Measurements from ENCODE around the gene ID1.
A peak's percentile ranks its signal among the peaks of the same experiment; 100 is the strongest.

Gene ID1, protein sequence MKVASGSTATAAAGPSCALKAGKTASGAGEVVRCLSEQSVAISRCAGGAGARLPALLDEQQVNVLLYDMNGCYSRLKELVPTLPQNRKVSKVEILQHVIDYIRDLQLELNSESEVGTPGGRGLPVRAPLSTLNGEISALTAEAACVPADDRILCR

GRCh38 chr20:31605031-31605901, at the start of gene ID1:
TSS of gene ID1 (plus strand) at chr20:31605289. CDS start at chr20:31605388, 99 bp downstream.
- peak; percentile 93 for DNase-seq (ENCODE audit: low read depth, low spot score)

DNA sequence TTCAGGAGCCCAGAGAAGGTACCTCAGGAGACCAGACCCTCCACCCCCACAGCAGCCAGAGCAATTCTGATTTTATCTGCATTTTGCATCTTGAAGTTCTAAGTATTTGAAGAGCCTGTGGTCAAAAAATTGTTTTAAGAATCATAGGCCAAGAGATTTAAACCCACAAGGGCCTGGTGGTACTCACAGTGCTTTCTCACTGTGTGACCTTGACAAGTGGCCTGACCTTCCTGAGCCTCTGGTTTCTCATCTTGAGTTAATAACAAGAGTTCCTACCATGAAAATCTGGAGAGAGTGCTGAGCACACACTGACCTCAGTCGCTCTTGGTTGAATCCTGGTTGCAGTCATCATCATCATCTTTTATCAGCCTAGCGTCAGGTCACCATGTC, 45.4 kb upstream of the ID1 start:
- no peak for DNase-seq (ENCODE audit: low read depth, low spot score)

- no peak for DNase-seq (ENCODE audit: low read depth, low spot score)
Measured at GRCh38 chr20:31560094-31560745, 44.9 kb upstream of the ID1 start.

DNA sequence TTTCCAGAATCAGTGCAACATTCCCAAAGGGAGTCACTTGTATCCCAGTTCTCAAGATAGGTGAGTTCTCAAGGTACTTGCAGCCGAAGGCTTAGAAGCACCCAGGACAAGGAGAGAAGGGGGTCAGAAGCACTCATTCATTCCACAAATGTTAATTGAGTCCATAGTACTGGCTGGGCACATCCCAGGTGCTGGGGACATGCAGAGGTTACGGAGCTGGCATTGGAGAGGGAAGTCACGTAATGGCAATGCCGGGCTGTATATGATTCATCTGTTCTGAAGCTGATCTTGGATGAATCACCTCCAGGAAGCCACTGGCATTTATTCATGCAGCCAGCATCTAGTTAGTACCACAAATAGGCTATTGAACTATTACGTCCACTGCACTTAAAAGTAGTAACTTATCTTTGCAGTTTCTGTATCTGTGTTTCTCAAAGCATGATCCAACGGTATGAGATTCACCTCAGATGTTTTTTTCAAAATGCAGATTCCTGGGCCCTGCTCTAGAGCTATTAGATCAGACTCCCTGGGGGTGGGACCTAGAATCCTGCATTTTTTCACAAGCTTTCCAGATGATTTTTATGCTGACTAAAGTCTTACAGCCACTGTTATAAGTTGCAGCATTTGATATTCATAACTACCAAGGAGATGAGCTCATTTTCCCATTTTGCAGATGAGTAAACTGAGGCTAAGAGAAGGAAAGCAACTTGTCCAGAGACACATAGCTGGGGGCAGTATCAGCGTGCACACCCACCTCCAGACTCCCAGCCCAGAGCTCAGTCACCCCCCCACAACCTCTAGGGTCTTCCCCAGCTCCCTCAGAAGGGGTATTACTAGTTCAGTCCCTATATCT, 44.1 kb upstream of the ID1 start:
- no peak for DNase-seq (ENCODE audit: low read depth, low spot score)

DNA sequence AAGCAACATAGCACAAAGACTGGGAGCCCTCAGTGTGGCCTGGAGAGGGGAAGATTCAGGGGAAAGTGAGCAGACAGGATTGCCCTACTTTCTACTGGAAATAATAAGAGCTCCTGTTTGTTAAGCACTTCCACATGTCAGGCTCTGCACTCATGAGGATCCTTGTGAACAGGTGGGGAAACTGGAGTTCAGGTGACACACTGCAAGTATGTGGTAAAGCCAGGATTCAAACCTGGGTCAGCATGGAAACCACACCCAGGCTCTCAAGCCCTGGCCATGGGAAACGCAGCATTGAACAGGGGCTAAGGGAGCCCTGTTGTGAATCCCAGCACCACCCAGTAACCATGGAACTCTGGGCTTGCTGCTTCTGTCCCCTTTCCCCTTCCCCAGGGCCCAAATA, 42.8 kb upstream of the ID1 start:
- no peak for DNase-seq (ENCODE audit: low read depth, low spot score)

- DNase-seq (ENCODE audit: low read depth, low spot score), result no peak
Measured at GRCh38 chr20:31564284-31564683, 40.8 kb upstream of the ID1 start.

DNA sequence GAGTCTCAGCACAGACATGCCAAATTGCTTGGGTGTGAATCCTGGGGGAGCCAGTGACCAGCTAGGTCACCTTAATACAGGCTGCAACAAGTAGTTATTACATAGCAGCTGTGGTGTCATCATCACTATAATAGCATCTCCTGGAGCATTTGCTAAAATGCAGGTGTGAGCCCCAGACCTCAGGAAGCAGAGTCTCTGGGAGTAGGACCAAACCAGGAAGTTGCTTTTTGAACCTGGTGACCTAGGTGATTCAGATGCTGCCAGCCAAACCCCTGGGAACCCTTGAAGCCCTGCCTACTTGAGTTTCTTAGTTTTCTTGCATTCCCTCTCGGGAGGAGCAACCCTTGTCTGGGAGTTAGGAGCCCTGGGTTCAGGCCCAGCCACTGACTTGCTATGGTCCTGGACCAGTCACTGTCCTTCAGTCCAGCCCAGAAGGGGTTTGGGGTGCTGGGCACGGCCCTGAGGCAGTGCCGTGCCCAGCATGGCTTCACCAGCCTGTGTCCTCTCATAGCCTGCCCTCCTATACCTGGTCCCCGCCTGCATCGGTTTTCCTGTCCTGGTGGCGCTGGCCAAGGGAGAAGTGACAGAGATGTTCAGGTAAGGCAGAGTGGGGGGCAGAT, 39.3 kb upstream of the ID1 start:
- DNase-seq (ENCODE audit: low read depth, low spot score), result no peak

DNA sequence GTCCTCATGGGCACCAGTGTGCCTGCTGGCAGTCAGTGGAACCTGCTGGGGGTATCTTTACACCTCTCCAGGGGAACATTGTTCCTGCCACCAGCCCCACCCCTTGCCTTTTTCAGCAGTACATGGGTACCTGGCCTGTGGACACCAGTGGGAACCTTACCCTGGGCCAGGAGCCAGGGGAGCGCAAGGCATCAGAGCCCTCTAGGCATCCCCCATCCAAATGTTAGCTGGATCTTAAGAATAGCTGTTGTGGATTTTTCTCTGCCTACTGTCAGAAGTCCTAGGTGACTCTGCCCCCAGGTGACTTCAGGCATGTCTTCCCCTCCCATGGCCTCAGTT, 38.8 kb upstream of the ID1 start:
- no peak for DNase-seq (ENCODE audit: low read depth, low spot score)

DNA sequence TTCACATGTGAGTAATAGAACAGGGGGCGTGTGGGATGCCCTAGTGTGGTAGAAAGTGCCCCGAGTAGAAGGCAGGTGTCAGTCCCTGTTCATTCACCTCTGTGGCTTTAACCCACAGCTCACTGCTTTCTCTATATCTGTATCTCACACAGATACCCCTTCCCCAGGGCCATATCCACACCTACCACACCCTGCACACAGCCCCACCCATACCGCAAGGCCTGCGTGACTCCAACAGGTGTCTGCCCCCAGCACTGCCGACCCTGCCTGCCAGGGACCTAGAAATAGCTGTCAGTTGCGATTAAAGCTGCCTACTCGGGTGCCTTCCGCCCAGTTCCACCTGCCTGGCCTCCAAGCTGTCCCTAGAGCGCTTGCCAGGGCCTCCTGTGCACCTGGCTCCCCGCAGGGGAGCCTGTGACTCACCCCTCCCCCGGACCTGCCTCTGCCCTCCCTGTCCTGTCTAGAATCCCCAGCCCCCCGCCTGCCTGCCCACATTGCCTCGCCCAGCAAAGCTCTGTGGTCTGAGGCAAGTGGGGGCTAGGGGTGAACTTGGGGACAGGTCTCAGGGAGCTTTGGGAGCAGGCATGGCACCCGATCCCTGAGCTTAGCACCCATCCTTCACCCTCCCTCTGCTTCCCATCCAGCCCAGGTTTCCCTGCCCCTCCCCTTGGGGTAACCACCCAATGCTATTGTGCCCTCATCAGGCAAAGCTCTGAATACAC, 38.3 kb upstream of the ID1 start:
- no peak for DNase-seq (ENCODE audit: low read depth, low spot score)

GRCh38 chr20:31567380-31567720, 37.7 kb upstream of the ID1 start:
- DNase-seq (ENCODE audit: low read depth, low spot score), result no peak

GRCh38 chr20:31568041-31568731, 36.9 kb upstream of the ID1 start:
- no peak for DNase-seq (ENCODE audit: low read depth, low spot score)

- DNase-seq (ENCODE audit: low read depth, low spot score), result no peak
Measured at GRCh38 chr20:31568773-31569162, 36.3 kb upstream of the ID1 start.

- DNase-seq (ENCODE audit: low read depth, low spot score), result no peak
Measured at GRCh38 chr20:31569163-31570020, 35.7 kb upstream of the ID1 start.

- no peak for DNase-seq (ENCODE audit: low read depth, low spot score)
Measured at GRCh38 chr20:31570021-31570463, 35.0 kb upstream of the ID1 start.

DNA sequence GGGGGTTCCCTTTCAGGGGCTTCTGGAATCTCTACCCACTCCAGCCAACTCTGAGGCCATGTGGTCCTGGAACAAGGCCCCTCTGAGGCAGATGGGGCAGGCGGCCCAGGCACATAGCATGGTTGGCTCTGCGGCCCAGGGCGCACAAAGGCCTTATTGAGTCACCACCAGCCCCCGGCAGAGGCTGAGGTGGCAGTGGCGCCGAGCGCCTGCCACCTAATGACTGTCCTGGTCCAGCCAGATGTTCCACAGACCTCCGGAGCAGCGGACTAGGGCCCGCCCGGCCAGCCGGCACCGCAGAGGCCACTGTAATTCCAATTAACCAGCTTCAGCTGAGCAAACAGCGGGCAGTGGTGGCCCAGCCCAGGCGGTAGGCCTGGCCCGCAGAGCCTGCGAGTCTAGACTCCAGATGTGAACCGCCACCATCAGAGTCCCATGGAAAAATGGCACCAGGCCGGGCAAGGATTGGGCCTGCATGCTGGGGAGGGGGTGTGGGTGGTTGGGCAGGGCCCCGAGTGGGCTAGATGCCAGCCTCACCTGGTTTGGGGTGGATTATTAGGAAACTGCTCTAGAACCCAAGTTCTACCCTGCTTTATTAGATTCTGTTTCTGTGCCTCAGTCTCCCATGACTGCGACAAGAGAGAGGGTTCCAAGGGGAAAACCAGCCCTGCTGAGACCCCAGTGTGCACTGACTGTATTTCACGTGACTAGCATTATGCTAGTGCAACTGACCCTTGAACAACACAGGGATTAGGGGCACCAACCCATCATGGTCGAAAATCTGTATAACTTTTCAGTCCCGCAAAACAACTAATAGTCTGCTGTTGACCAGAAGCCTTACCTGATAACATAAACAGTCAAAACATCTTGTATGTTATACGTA, 34.1 kb upstream of the ID1 start:
- no peak for DNase-seq (ENCODE audit: low read depth, low spot score)

DNA sequence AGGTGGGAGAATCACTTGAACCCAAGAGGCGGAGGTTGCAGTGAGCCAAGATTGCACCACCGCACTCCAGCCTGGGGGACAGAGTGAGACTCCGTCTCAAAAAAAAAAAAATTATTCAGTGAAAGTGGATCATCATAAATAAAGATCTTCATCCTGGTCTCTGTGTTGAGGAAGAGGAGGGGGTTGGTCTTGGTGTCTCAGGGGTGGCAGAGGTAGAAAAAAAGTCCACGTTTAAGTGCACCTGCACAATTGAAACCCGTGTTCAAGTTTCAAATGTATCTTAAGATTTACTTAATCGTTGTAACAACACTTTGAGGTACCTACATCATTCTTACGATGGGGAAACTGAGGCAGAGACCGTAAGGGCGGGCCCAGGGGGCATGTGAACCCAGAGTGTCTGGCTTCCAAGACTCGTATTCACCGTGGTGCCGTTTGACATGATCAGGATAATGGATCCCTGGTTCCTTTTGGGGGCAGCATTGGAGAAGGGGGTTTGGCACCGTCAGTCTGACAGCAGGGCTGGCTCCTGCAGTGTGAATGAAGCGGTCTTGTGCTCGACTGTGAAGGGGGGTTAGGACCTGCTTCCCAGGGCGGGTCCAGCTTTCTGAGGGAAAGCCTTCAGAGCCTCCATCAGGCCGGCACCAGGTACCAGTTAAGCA, 32.9 kb upstream of the ID1 start:
- DNase-seq (ENCODE audit: low read depth, low spot score), result no peak

DNA sequence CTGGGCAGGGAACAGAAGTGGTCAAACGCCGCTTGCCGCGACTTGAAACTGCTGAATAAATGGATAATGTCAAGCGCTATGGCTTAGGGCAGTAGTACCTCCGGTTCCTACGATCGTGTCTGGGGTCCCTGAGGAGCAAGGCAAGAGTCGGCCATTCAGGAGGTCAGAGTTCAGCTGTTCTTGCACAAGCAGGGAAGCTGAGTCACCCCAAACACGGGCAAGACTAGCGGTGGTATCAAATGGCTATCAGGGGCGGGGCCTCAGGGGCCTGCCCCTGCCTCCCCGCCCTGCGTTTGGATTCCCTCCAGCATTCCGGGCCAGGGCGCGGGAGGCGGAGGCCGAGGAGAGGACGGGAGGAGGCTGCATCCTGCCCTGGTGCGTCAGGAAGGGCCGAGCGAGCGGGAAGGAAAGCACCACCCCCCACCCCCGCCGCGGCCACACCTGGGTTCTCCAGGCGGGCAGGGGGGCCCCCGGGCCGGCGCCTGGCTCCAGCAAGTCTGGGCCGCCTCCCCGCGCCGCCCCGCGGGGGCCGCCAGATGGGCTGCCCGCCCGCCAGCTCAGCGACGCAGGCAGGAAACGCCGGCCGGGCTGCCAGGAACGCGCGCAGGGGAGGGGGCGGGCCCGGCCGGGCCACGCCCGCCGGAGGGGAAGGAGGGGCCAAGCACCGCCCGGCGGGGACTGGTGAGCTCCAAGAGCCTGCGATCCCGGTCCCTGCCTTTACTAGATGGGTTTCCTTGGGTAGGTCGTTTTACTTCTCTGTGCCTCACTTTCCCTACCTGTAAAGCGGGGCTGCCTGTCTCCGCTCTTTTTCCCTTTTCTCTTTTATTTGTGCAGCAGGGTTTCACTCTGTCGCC, 32.2 kb upstream of the ID1 start:
- peak; percentile 99 for DNase-seq (ENCODE audit: low read depth, low spot score)
